NK-92 (cell line): ENCODE measurements around the gene RAMAC.
"Not testable (repeated sequence)": the region's sequence is repeated elsewhere in the genome, so short reads cannot be mapped to it uniquely, and the experiment has no call there.

Source experiments
- DNase-seq: peaks from one replicate; lab custom pipeline; 2025; ENCODE audit not compliant: unreplicated experiment; lab: John Stamatoyannopoulos, UW

The RAMAC gene

DNA sequence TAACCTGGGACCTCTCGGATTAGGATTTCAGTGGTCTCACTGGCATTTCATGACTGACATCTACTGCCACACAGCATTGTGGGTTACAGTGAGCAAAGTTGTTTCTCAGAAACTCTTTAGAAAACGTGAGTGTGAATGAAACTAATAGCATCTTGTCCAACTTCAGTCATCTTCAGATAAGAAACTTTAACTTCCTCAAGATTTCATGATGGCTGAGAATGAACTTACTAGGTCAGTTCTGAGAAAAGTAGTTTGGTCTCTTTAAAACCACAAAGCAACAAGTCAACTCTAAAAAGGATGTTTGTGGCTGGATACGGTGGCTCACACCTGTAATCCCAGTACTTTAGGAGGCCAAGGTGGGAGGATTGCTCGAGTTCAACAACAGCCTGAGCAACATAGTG is 19.3 kb upstream of the RAMAC start:
- no peak for DNase-seq

GRCh38 chr15:82968066-82968465 is 17.9 kb upstream of the RAMAC start:
- DNase-seq, result no peak

- DNase-seq, result no peak
Measured at GRCh38 chr15:82969353-82969752, 16.7 kb upstream of the RAMAC start.

GRCh38 chr15:82970078-82970686 is 15.8 kb upstream of the RAMAC start:
- no peak for DNase-seq

DNA sequence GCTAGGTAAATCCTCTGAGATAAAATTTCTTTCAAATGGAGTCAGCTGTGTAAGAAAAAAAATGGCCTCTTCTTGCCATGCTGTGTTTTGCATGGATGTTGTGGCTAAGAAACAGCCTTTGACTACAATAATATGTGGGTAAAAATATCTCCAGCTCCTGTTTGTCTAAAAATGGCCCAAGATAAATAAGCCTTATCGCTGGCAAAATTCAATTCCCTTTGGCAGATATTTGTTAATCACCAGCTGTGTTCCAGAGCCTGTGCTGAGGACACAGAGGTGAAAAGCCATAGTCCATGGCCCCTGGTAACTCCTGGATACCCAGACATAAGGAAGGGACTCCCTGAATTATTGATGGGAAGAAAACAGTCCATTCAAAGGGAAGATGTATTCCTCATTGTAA is 15.3 kb upstream of the RAMAC start:
- no peak for DNase-seq

DNA sequence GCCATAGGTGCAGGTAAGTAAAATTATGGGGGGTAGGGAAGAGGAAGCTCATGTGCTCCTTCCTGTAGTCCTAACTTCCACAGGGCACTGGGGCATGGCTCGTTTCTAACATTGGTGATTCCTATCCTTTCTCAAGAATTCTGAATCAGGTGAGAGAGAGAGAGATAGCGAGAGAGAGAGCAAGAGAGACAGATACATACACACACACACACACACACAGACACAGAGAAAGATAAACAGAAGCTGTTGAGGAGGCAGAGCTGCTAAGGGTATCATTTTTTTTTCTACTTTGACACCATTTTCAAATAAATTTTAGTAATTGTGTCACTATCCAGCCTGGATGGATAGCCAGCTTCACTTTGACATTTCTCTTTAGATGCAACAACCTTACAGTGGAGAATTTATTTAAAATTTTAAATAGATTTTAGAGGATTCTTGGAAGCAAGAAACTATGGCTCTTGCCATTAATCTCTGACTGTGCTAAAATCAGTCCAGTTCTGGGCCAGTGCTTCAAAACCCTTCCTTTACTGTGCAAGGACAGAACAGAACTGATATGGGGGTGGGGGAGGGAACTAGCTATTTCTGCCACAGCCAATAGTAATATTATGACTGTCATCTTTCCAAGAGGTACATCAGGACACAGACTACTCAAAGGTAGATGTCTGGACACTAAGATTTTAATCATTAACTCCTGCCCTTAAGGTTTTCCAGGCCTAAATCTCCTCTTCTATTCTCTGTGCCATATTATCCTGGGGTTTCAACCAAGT is 14.6 kb upstream of the RAMAC start:
- DNase-seq, result no peak

DNA sequence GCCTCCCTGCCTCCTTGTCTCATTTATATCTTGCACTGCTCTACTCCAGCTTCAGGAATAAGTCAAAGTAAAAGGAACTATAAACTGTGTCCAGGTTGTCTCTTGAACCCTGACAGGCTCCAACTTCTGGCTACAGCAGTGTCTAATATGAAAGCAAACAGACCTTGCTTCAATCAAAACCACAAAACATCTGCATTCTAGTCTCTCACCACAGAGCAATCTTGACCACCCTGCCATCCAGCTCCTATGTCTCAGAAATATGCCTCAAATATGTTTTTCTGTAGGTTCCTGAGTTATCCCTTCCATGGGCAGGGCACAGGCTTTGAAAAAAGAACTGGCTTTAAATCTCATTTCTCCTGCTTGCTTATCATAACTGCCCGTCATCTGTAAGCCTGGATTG is 13.0 kb upstream of the RAMAC start:
- no peak for DNase-seq

DNA sequence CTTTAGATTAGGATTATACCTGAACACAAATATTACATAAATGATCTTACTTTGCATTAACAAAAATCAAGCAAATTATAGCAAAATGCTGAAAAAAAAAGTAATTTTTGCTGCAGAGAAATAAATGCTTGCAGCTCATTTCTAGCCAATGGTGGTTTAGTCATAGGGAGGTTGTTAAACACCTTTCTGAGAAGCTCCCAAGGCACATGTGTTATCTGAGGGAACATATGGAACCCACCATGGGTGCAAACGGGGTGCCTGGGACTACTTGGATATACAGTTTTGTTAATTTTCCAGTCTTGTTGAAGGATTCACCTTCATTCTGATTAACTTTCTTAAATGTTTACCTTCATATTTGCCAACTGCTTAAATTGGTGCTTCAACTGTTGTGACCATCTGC is 8.9 kb upstream of the RAMAC start:
- no peak for DNase-seq

GRCh38 chr15:82978438-82978837 is 7.6 kb upstream of the RAMAC start:
- no peak for DNase-seq

GRCh38 chr15:82979726-82980125 is 6.3 kb upstream of the RAMAC start:
- no peak for DNase-seq

DNA sequence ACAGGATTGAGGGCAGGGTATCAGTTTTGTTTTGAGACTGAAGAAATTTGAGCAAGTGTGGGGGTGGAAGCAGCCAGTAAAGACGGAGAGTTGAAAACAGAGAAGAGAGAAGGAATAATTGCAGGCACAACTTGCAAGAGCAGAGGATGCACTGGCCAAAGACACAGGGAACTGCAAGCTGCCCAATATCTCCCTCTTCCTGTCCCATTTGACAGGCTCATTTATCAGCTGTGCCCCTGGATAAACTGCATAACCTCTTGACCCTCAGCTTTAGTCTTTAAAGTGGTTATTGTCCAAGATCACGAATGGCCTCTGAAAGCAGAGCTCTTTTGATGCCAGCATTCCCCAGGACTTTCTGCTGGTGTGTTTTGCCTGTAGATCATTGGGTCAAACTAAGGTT is 5.0 kb upstream of the RAMAC start:
- DNase-seq, result no peak

DNA sequence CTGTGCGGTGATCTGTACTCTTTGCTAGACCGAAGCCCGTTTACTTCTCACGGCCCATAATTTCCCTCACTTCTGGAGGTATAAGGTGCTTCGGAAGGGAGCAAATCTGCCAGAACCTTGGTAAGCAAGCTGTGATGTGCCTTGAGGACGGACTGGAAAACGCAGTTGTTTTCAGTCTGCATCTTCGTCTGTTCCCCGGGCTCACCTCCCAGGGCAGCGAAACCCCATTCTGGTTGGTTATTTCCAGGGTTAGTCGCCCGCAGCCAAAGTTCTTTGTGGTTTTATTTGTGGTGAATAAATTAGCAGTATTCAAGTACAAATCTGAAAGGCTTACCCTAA is 401 bp downstream of the RAMAC start:
- no peak for DNase-seq

- no peak for DNase-seq
Measured at GRCh38 chr15:82992436-82992998, 6.5 kb downstream of the RAMAC start.

- no peak for DNase-seq
Measured at GRCh38 chr15:82993144-82993543, 7.1 kb downstream of the RAMAC start.

- DNase-seq, result no peak
Measured at GRCh38 chr15:82995076-82995475, 9.1 kb downstream of the RAMAC start.

- DNase-seq, result no peak
Measured at GRCh38 chr15:82995938-82996337, 9.9 kb downstream of the RAMAC start.

- DNase-seq, result no peak
Measured at GRCh38 chr15:82999426-82999825, 13.4 kb downstream of the RAMAC start.

DNA sequence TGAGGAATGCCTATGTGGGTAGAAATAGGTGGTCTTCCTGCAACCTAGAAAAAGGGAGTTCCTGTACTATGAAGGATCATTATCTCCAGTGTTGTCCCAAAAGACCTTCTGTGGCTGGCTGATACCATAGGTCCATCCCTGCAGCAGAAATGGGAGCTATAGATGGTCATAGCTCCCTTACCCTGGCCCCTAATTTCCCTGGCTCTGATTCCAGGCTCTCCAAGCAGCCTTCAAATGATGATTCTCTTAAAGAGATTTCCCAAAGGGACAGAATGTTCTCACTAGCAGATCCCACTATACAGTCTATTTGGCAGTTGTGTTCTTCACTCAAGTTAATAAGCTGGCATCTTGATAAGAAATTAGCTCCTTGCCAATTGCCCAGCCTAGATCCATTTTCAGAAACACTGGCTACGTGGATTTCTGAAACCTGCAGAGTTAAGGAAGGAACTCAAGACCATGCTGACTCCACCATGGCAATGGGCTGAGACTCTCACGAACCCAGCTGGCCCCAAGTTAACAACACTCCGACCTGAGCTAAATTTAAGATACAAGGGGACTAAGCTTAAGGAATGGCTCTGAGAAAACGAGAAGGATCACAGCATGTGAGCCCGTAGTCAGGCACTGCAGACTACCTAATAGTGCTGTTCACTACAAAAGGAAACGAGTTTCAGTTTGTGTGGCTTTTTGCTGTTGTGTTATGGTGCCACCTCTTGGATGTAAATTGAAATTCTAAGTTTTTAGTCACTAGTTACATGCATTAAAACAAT is 14.1 kb downstream of the RAMAC start:
- no peak for DNase-seq

DNA sequence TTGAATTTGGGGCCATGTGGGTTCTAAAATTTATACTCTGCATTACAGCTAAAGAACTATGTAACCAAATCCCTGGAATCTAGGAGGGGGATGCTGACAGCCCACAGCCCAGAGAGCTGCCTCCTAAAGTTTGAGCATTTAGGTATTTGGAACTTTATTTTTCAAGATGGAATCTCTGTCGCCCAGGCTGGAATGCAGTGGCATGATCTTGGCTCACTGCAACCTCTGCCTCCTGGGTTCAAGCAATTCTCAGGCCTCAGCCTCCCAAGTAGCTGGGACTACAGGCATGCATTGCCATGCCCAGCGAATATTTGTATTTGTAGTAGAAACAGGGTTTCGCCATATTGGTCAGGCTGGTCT is 14.6 kb downstream of the RAMAC start:
- not testable (repeated sequence) for DNase-seq

- DNase-seq, result no peak
Measured at GRCh38 chr15:83010709-83011270, 24.8 kb downstream of the RAMAC start.

- DNase-seq, result no peak
Measured at GRCh38 chr15:83011271-83012075, 25.5 kb downstream of the RAMAC start, which contains the start of gene C15orf40. Gene C15orf40, minus strand, starts transcription at chr15:83011639. Its CDS starts 32 bp downstream, at chr15:83011607.
